Skin epidermis (tissue), 12 donors: ENCODE measurements around the gene AACS.
A peak's percentile ranks its signal among the peaks of the same experiment; 100 is the strongest.
"Not testable (repeated sequence)": the region's sequence is repeated elsewhere in the genome, so short reads cannot be mapped to it uniquely, and the experiment has no call there.

Experiments used
- H3K27ac ChIP-seq, 21 experiments: fragments of 200-600 bp; sonication (generic) in 11 of 21; one replicate each; pipeline ENCODE4 v1.5.0; 2020; ENCODE audit warnings: mild to moderate bottlenecking in 3 of 21, inconsistent platforms in 2 of 21, moderate library complexity in 2 of 21
- H3K4me3 ChIP-seq, 7 experiments: fragments of 200-600 bp; sonication (generic) in 2 of 7; one replicate each; pipeline ENCODE4 v1.5.0; 2020; ENCODE audit warnings: inconsistent platforms in 2 of 7, mild to moderate bottlenecking in 2 of 7, moderate library complexity in 1 of 7

AACS gene

GRCh38 chr12:125089083-125089482, 23.8 kb downstream of the AACS start:
- Histone ChIP-seq H3K4me3 (no peak overlapping the region), H3K27ac (no peak overlapping the region)

- no peak overlapping the region for H3K27ac ChIP-seq
- H3K4me3 ChIP-seq = no peak overlapping the region
Observed at GRCh38 chr12:125089626-125090025, 24.4 kb downstream of the AACS start.

GRCh38 chr12:125090437-125090836, 25.2 kb downstream of the AACS start:
- Histone ChIP-seq H3K4me3 (no peak overlapping the region), H3K27ac (no peak overlapping the region)

GRCh38 chr12:125091401-125091800, 26.2 kb downstream of the AACS start:
- Histone ChIP-seq H3K4me3 (no peak overlapping the region), H3K27ac (no peak overlapping the region)

- H3K4me3 ChIP-seq = no peak overlapping the region
- H3K27ac ChIP-seq = peak overlapping the region in 16 of 21 experiments; percentile 9 to 82 (median 56)
Observed at GRCh38 chr12:125092108-125092871, 27.1 kb downstream of the AACS start.

- Histone ChIP-seq H3K4me3 (no peak overlapping the region), H3K27ac (peak overlapping the region in 16 of 21 experiments; percentile 9 to 82 (median 56))
Observed at GRCh38 chr12:125092872-125093680, 27.8 kb downstream of the AACS start.

- Histone ChIP-seq H3K27ac (peak overlapping the region in 11 of 21 experiments; percentile 7 to 82 (median 51)), H3K4me3 (no peak overlapping the region)
Observed at GRCh38 chr12:125093681-125094330, 28.6 kb downstream of the AACS start.

GRCh38 chr12:125096894-125097293, 31.7 kb downstream of the AACS start:
- Histone ChIP-seq H3K4me3 (no peak overlapping the region), H3K27ac (no peak overlapping the region)

GRCh38 chr12:125097427-125097826, 32.2 kb downstream of the AACS start:
- no peak overlapping the region for H3K4me3 ChIP-seq
- H3K27ac ChIP-seq = no peak overlapping the region

- no peak overlapping the region for H3K27ac ChIP-seq
- H3K4me3 ChIP-seq = no peak overlapping the region
Observed at GRCh38 chr12:125098676-125099408, 33.6 kb downstream of the AACS start.

- H3K27ac ChIP-seq = no peak overlapping the region
Observed at GRCh38 chr12:125099409-125099782, 34.2 kb downstream of the AACS start.

GRCh38 chr12:125100551-125101434, 35.6 kb downstream of the AACS start:
- Histone ChIP-seq H3K27ac (no peak overlapping the region), H3K4me3 (no peak overlapping the region)

More at GRCh38 chr12:125099409-125099782, 34.2 kb downstream of the AACS start:
- no peak overlapping the region for H3K4me3 ChIP-seq

- no peak overlapping the region for H3K4me3 ChIP-seq
Observed at GRCh38 chr12:125104982-125105381, 39.7 kb downstream of the AACS start.

GRCh38 chr12:125105600-125105999, 40.4 kb downstream of the AACS start:
- Histone ChIP-seq H3K27ac (no peak overlapping the region), H3K4me3 (no peak overlapping the region)

More at GRCh38 chr12:125104982-125105381, 39.7 kb downstream of the AACS start:
- no peak overlapping the region for H3K27ac ChIP-seq

GRCh38 chr12:125110641-125111360, 45.6 kb downstream of the AACS start:
- H3K4me3 ChIP-seq = no peak overlapping the region
- H3K27ac ChIP-seq = no peak overlapping the region

- Histone ChIP-seq H3K27ac (no peak overlapping the region), H3K4me3 (no peak overlapping the region)
Observed at GRCh38 chr12:125111403-125111802, 46.2 kb downstream of the AACS start.

- H3K27ac ChIP-seq, H3K4me3 ChIP-seq: not testable (repeated sequence)
Observed at GRCh38 chr12:125112614-125113013, 47.4 kb downstream of the AACS start.

- H3K4me3 ChIP-seq = no peak overlapping the region
- no peak overlapping the region for H3K27ac ChIP-seq
Observed at GRCh38 chr12:125113263-125113662, 48.0 kb downstream of the AACS start.
